Jurkat, Clone E6-1 (cell line): ENCODE data around the gene DGKB.

ENCODE experiments used
- DNase-seq: peaks from one replicate; pipeline ENCODE4 v3.0.0-alpha.2; 2011; ENCODE audit warnings: low read depth, low spot score
- H3K4me3 ChIP-seq: 2 replicates; pipeline ENCODE4 v1.5.1; 2011; ENCODE audit warnings: mild to moderate bottlenecking, low read length, control low read depth, moderate library complexity

DGKB gene

DNA sequence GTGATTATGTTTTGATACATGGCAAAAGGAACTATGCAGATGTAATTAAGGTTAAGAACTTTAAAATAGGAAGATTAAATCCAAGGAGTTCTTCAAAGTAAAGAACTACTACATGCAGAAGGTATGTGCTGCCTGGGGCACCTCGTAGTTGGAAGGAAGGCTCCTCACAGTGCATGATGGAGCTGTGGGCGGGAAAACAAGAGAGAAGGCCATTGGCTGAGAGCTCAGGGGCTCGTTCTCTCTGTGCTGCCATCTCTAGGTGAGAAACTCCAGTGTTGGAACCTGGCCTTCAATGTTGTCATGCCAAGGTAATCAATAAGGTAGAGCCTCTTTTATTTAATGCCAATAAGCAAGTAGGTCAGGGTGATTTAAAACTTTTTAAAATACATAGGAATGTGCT is 521.7 kb downstream of the DGKB start:
- DNase-seq, result no peak
- no peak overlapping the region for H3K4me3 ChIP-seq

DNA sequence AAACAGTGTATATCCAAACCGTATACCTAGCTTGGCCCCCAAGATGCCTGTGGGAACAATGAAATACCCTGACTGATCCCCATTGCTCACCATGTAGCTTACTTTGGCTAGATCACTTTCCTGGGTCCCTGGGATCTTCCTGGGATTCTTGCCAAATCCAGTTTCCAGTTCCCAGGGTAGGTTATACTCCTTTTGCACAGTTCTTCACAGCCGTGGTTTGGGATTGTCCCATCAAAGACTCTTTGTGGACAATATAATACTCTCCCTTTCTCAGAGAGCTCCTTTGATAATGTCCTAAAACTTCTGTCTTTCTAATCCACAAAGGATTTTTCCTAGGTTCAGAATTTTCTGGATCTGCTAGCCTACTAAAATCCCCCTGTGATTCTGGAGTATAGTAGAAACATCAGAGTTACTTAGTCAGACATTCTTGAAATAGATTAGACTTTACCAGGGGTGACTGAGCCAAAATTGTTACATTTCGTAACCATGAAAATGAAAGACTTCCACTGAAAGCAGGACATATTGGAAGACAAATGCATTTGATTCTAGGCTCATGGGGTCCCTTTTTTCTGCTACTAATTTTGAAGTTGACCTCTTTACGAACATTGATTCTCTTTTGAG is 524.8 kb downstream of the DGKB start:
- no peak overlapping the region for H3K4me3 ChIP-seq
- no peak for DNase-seq

DNA sequence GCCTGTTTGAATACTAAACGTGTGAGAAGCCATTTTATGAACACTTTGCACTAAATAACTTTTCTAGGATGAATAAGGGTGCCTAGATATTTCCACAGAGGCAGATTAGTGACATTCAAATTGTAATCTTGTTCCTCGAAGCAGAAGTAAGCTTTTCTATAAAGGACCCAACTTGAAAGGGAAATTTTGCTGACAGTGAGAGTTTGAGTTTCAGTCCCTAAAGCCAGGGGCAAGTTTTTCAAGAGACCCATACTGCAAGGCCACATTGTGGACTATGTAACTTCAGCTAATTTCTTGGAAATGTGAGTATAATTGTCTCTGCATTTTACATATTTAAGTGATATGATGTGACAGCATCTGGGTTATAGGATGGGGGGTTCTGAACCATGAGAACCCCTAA is 525.8 kb downstream of the DGKB start:
- DNase-seq, result no peak
- no peak overlapping the region for H3K4me3 ChIP-seq

DNA sequence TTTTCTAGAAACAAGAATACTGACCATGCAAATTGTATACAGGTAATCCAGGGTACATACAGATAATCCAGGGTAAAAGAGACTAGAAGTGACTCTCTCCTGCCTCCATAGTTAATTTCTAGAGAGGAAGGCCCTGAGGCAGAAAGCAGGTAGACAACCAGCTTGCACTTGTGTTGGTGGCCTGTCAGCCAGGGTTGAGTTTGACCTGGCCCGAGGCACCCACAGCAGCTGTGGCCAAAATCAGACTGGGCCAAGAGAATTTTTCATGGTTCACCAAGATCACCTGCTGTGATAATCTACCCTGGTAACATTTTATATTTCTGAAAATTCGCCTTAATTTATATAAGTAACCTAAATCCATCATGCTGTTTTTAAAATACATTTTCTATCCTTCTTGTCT is 526.6 kb downstream of the DGKB start:
- no peak for DNase-seq
- no peak overlapping the region for H3K4me3 ChIP-seq

DNA sequence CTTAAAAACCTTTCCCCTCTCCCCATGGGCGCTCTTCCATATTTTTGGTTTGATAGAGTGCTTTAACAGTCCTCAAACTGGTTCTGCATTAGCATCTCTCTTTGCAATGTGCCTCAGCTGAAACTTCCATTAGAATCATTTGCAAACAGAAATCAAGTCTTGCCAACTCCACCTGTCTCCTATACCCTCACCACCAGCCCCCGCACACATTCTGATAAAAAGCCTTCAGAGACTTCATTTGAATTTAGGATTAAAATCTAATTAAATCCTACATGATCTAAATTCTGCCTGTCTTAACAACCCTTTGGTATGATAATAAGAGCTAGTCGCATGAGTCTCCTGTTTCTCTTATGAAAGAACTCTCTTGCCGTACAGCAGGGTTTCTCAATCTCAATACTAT is 528.2 kb downstream of the DGKB start:
- no peak for DNase-seq
- H3K4me3 ChIP-seq, result no peak overlapping the region

DNA sequence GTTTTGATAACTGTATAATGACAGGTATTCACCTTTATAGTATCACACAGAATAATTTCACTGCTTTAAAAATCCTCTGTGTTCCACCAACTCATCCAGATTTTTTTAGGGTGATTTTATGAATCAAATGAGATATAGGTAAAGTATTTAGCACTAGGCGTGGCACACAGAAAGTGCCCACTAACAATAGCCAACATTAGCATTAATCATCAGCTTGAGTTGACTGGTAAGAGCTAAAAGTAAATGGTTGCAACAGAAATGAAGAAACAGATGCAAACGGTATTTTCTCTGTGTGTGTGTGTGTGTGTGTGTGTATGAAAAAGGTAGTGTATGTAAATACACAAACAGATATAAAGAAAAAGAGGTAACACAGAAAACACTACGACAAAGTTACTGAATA is 534.3 kb downstream of the DGKB start:
- H3K4me3 ChIP-seq, result no peak overlapping the region
- DNase-seq, result no peak

DNA sequence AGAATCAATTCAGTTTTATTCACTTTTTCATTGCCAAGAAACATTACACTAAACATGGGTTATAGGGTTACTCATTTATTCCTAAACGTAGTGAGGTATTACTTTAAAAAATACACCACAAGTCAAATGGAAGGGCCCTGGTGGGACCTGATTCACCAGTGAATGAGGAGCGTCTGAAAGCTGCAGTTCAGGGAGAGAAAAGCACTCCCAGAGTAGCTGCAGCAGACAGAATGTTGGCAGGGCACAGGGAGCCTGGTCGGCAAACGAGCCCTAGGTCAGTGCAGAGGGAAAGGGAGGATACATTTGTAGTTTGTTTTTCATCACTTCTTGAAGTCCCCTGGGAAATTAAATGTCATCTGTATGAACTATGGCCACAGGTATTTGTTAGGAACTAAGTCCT is 551.4 kb downstream of the DGKB start:
- no peak for DNase-seq
- no peak overlapping the region for H3K4me3 ChIP-seq

DNA sequence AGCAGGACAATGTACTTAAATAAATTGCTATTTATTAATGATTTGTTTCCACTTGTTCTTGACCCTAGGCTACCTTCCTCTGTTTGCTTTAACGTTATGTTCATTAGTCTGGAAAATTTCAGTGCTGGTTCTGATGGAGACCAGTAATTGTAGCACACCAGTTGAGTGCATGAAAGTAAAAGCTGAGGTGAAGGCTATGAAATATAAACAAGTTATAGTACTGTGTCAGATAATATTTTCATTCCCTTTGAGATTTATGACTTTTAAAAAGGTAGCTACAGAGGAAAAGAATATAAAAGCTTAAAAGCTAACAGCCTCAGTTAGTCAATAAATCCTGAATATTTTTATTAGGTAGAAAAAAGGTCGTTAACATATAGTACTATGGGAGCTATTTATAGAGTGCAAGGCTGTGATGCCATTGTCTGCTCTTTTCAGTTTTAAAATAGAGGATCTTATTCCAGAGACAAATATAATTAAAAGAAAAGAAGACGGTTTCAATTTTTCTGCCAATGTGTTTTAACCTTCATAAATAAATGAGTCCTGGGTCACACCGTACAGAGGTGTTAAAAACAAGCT is 561.3 kb downstream of the DGKB start:
- H3K4me3 ChIP-seq, result no peak overlapping the region
- no peak for DNase-seq

DNA sequence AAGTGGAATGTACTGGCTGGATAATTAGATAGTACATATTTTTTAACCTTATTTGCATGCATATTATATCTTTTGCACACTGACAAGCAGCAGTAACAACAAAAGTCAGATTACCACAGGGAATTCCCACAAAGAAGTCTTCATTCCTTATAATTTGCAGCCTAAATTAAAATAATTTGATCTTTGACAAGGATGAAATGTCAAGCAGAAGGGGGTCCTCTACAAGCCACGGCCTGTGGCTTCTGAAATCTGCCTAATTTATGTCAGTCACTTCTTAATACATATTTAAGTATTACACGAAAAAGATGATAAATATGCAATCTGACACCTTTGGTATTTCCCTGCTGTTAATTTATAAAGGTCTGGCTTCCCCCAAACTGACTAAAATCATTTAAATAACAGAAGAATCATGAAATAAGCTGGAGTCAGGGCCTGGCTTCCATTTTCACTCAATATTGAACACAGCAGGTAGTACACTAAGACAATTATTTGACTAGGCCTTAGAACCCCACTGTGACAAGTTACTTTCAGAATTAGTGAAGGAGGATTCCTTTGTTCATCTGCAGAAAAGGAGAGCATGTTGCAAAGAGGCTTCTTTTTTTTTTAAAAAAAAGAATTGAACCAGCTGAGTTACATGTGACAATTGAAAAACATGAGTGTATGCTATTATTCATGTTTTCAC is 562.0 kb downstream of the DGKB start:
- no peak overlapping the region for H3K4me3 ChIP-seq
- DNase-seq, result no peak

DNA sequence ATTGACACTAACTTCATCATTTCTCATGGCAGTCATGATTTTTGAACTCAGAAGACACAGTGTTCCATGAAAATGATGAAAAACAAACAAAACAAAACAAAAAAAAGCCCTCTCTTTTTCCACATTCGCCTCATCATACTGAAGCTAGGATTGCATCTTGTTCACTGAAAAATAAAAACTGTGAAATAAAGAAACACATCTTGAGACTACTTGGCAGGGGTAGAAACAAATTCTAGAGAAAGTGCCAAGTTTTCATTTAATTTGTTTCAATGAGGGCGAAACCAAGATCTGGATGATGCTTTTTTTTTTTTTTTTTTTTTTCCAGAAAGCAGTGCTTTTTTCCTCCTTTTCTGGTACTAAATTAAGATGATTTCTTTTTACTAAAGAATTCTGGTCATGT is 562.7 kb downstream of the DGKB start:
- H3K4me3 ChIP-seq, result no peak overlapping the region
- DNase-seq, result no peak

DNA sequence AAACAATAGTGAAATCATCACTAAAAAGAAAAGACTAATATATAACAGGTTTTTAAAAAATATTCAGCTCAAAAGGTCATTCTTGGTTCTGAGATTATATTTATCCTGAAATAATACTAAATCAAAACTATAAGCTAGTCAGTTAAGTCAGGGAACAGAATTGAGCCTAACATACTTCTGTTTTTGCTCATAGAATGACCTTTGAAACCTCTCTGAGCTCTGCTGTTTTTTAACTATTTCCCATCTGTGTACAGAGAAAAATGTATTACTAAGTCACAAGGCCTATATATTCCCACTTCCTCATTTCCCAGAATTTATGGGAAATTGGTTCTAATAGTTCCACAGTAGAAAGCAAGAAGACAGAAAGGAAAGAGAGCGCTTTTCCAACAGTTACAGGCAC is 566.3 kb downstream of the DGKB start:
- DNase-seq, result no peak
- no peak overlapping the region for H3K4me3 ChIP-seq

DNA sequence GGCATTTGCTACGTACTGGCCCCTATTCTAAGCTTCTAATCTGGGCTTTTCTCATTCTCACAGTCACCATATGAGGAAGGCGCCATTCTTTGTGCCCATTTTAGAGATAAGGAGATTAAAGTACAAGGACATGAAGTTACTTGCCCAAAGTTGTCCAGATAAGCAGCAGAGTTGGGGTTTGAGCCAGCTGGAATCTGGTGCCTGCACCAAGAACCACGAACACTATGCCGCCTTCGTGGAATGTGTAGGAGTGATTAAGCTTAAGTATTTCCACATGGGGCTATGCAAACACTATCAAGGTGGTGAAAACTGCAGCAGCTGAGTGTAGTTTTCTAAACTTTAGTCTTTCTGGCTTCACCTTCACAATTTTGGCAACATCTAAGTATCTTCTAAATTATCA is 570.4 kb downstream of the DGKB start:
- no peak overlapping the region for H3K4me3 ChIP-seq
- no peak for DNase-seq

DNA sequence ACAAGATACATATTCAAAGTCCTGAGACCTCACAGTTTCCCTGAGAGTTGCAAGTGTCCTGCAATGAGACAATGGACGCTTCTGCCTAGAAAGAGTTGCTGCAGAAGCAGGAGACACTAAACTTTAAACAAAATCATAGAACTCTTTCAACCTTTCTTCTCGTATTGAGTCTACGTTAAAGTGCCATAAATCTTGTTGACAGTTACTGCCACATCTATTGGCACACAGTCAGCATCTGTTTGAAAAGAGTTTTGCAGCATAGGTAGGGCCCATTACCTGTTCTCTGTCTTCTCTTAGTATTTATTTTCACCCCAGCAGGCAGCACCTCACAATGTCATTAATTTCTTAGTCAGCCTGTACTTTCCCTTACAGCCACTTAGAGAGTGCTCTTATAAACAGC is 577.8 kb downstream of the DGKB start:
- H3K4me3 ChIP-seq, result no peak overlapping the region
- DNase-seq, result no peak

DNA sequence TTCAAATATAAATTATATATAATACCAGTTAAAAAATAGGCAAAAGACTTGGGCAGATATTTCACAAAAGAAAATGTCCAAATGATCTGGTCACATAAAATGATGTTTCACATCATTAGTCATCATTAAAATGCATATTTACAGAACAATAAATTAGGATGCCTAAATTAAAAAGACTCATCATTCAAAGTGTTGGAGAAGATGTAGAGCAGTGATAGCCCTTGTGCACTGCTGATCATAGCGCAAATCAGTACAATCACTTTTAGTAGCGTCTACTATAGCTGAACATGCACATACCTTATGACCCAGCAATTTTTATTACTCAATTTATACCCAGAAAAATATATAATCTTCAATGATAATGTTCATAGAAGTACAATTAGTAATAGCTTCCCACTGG is 579.8 kb downstream of the DGKB start:
- DNase-seq, result no peak
- H3K4me3 ChIP-seq, result no peak overlapping the region

DNA sequence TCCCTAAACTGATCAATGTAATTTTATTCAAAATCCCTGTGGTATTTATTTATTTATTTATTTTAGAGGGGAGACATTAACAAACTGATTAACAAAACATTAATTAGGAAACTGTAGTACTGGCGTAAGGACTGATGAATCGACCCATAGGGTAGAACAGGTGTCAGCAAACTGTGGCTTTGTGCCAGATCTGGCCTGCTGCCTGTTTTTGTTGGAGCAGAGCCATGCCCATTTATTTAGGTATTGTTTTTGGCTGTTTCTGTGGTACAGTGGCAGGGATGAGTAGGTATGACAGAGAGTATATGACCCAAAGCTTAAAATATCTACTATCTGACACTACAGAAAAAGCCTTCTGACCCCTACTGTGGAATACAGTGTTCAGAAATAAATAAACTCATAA is 580.6 kb downstream of the DGKB start:
- H3K4me3 ChIP-seq, result no peak overlapping the region
- DNase-seq, result no peak

DNA sequence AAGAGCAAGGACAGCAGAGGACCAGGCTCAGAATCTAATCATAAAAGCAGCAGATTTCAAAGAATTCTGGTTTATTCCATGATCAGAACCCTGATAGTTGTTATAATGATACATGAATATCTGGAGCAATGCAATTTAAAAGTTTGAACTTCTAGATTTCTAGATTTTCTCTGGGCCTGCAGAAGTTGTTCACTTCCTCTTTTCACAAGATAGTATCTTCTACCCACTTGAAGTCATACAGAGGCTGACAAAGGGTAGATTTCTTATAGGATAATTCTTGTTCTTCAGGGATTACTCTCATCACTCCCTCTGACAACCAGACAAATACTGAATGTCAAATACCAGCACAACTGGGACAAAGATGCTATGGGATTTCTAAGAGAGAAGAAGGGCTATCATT is 593.1 kb downstream of the DGKB start:
- DNase-seq, result no peak
- H3K4me3 ChIP-seq, result no peak overlapping the region

DNA sequence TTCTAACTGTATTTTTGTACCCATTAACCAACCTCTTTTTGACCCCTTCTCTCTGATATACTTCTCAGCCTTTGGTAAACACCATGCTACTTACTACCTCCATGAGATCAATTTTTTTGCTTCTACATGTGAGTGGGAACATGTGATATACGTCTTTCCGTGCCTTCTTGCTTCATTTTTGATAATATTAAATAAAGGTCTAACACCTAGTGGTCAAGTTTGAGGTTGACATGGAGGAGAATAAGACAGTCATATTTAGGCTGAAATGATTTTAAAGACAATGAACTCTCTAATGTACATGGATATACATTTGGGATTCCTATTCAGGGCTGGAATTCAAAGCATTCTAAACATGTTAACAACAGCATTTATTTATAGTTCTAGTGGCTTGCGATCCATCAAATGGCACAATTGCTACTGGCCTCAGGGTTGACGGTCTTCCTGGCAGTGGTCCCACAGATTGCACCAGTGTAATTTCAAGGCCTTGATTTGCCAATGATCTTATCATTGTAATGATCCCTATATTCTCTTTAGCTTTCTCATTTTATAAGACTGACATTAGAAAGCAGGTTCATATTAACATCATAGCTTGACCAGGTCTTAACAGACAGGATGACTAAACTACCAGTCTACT is 597.2 kb downstream of the DGKB start:
- H3K4me3 ChIP-seq, result no peak overlapping the region
- no peak for DNase-seq

DNA sequence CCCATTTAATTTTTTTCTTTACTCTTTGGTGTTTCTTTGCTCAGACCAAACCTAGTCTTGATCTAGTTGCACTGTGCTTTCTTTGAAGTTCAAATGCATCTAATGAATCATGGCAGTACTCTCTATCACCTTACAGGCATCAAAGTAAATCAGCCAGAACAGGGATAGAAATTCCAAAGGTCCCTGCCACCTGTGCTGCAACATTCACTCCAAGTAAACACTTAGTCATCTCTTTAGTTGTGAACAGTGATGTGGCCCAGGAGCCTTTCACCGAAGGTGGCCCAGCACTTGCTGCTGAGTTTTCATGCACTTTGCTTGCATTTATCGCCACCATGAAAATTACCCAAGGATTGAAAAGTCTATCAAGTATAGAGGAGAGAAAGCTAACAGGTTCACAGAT is 599.0 kb downstream of the DGKB start:
- no peak overlapping the region for H3K4me3 ChIP-seq
- DNase-seq, result no peak

DNA sequence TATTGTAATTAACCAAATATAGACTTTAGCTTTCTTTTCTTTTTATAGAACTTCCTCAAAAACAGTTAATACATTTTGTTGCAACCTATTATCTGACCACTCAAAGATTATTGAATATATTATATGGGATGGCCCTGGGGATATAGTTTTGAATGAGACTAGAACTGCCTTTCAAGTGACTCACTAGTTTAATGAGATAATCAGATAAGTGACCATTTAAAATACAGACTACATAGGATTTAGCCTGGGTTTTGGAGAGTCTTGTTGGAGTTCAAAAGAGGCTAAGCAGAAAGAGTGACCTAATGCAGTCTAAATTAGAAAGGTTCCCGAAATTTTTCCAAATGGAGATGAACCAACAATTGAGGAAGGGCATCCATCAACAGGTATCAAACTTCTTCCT is 607.9 kb downstream of the DGKB start:
- DNase-seq, result no peak
- H3K4me3 ChIP-seq, result no peak overlapping the region

DNA sequence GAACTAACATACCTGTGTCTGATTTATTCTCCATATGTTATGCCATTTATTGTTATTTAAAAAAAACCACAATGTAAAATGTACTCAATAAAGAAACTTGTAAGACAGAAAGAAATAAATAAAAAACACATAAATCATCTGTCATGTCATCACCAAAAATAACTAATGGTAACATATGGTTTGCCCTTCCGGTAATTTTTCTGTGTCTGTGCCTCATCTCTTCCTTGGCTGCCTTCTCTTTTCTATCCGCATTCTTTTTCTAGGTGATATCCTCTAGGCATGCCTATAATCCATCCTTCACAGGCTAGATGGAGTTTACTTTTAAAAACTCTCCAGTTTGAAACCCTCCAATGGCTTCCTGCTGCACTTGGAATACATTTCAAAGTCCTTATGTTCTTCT is 609.1 kb downstream of the DGKB start:
- no peak for DNase-seq
- H3K4me3 ChIP-seq, result no peak overlapping the region

DNA sequence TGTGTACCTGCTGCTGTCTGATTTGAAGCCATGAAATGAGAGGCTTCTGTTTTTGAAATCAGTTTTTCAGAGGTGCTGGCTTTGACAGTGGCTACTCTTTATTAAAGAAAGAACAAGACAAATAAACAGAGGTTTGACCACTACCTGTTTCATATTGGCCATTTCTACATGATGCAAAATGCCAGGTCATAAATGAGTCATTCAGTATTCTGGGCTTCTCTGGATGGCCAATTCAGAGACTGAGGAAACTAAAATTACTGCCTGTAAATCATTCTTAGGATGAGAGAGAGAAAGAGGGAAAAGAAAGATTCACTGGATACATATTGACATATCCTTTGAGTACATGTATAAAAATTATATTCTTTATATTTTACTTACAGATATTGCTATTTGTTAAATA is 609.8 kb downstream of the DGKB start:
- DNase-seq, result no peak
- H3K4me3 ChIP-seq, result no peak overlapping the region
